ENCODE measurements around the gene RPLP2.
A peak's percentile ranks its signal among the peaks of the same experiment; 100 is the strongest.

Gene RPLP2

GRCh38 chr11:810040-810567, 337 bp downstream of the RPLP2 start:
- DNase-seq = no peak

- no peak for DNase-seq
These were observed 1.9 kb downstream of the RPLP2 start for GRCh38 chr11:811446-812245.

GRCh38 chr11:812390-812789, 2.6 kb downstream of the RPLP2 start:
- DNase-seq = no peak

- no peak for DNase-seq
These were observed 3.3 kb downstream of the RPLP2 start for GRCh38 chr11:813072-813455.

- DNase-seq = no peak
These were observed 3.8 kb downstream of the RPLP2 start for GRCh38 chr11:813456-814096.

GRCh38 chr11:815675-816432, 6.1 kb downstream of the RPLP2 start:
- DNase-seq = no peak

- DNase-seq = no peak
These were observed 6.6 kb downstream of the RPLP2 start for GRCh38 chr11:816433-816779.

GRCh38 chr11:818396-819128, 8.8 kb downstream of the RPLP2 start, which contains the start of gene PNPLA2:
Gene PNPLA2, plus strand, starts transcription at chr11:818914. Its CDS starts 805 bp downstream, at chr11:819719.
- DNase-seq = peak; percentile 85

GRCh38 chr11:819129-819931, 9.6 kb downstream of the RPLP2 start:
- peak; percentile 66 for DNase-seq

- no peak for DNase-seq
These were observed 10.3 kb downstream of the RPLP2 start for GRCh38 chr11:819943-820649.

GRCh38 chr11:820655-821511, 11.1 kb downstream of the RPLP2 start:
- DNase-seq = peak; percentile 47

- DNase-seq = no peak
These were observed 12.0 kb downstream of the RPLP2 start for GRCh38 chr11:821512-822371.

- DNase-seq = no peak
These were observed 13.9 kb downstream of the RPLP2 start for GRCh38 chr11:823441-824291.

GRCh38 chr11:824292-824880, 14.6 kb downstream of the RPLP2 start:
- no peak for DNase-seq

GRCh38 chr11:824942-825341, 15.2 kb downstream of the RPLP2 start:
- DNase-seq = no peak

- DNase-seq = no peak
These were observed 15.8 kb downstream of the RPLP2 start for GRCh38 chr11:825366-826226.

GRCh38 chr11:826227-826621, 16.5 kb downstream of the RPLP2 start:
- DNase-seq = no peak

Measured in kidney glomerular epithelial cell (primary cell).